HFF-Myc (cell line): Measurements from ENCODE around the gene FTL.

Source experiments
- DNase-seq: peaks from one replicate; pipeline ENCODE4 v3.0.0-alpha.2; 2011; ENCODE audit warnings: low read depth; ENCODE audit errors: extremely low read depth
- H3K4me3 ChIP-seq: replicated peaks from 2 replicates; pipeline ENCODE4 v1.5.1; 2011; ENCODE audit warnings: low read depth, mild to moderate bottlenecking, control low read depth, low read length
- CTCF ChIP-seq: IDR thresholded peaks from 2 replicates; pipeline ENCODE4 v1.5.1; 2012; ENCODE audit warnings: mild to moderate bottlenecking, low read depth, low read length, control low read depth; ENCODE audit errors: missing control alignments

The FTL gene

GRCh38 chr19:48988286-48988685 lies 23.2 kb downstream of the FTL start:
- no peak for DNase-seq
- TF ChIP-seq CTCF, result no peak
- H3K4me3 ChIP-seq, result no peak overlapping the region

GRCh38 chr19:48988860-48989259 lies 23.8 kb downstream of the FTL start:
- no peak overlapping the region for H3K4me3 ChIP-seq
- DNase-seq, result no peak
- TF ChIP-seq CTCF, result no peak

GRCh38 chr19:48989701-48990291 lies 24.7 kb downstream of the FTL start:
- no peak overlapping the region for H3K4me3 ChIP-seq
- no peak for DNase-seq
- no peak for TF ChIP-seq CTCF

- TF ChIP-seq CTCF, result no peak
- H3K4me3 ChIP-seq, result no peak overlapping the region
- DNase-seq, result no peak
Measured at GRCh38 chr19:48990400-48990799, 25.3 kb downstream of the FTL start.

GRCh38 chr19:48991011-48991609 lies 26.0 kb downstream of the FTL start:
- TF ChIP-seq CTCF, result no peak
- peak overlapping the region; percentile 87 for H3K4me3 ChIP-seq
- no peak for DNase-seq

- TF ChIP-seq CTCF, result no peak
- H3K4me3 ChIP-seq, result peak overlapping the region; percentile 87
- DNase-seq, result no peak
Measured at GRCh38 chr19:48991873-48992580, 26.9 kb downstream of the FTL start.
